Measurements from ENCODE around the gene UQCC2. TPM values are rescaled to one million over a fixed set of nuclear protein-coding genes. Genes with fewer than 3 reads are reported as not detected.

The UQCC2 gene
- total and polyA plus RNA-seq, 2 of the 4 experiments (the other 2 are of a cell fraction): 13.8 to 34.5 TPM

DNA sequence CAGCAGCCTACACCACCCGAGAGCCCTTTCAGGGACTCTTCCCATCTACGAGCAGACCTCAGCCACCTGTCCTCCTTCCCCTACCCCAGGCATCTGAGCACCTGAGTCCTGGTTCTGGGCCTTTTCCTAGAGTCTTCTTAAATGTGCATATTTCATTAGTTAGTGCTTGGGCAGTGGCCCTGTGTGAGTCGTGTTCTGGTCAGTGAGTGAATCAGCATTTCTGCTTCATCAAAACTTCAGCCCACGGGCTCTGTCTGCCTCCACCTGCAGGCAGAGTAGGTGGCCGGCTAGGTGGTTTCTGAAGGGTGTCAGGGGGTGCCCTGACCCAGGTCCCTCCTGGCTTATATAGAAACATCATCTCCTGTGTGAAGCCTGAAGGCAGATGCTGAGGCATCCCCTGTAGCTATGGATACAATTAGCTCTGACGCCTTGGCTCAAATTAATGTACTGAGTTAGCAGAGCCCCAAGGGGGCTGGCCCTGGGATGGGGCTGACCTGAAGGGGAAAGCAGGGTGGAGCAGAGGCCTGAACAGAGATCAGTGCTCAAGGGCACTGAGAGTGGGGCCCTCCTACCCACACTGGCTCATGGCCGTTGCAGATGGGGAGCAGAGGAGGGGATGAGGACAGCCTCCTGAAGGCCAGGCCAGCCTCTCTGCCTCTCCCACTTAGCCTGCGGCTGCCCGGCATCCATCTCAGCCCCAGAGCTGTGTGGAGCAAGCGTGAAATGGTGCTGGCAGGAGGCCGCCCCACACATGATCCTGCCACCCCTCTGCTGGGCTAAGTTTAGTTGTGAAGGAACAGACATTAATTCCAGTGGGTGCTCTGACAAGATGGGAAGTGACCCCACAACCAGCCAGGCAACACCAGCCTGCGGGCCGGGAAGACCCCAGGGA, 21.6 kb upstream of the UQCC2 start:
- no peaks in the 10 kb centered on the region for H3K9me1 ChIP-seq (ENCODE audit: insufficient read depth, low read length)
- H4K91ac ChIP-seq (ENCODE audit: insufficient read depth, low read depth, low read length): no peak overlapping the region
- H2BK20ac ChIP-seq (ENCODE audit: low read depth, low read length): no peak overlapping the region
- CTCF ChIA-PET: no interaction called here
- no peak overlapping the region for H2BK15ac ChIP-seq (ENCODE audit: low read depth, low read length)
- H3K4me2 ChIP-seq (ENCODE audit: low read depth, low read length): no peak overlapping the region
- peak; percentile 64 for ATAC-seq (ENCODE audit: low read depth)
- H2BK5ac ChIP-seq (ENCODE audit: low read depth, low read length, poor library complexity, severe bottlenecking): no peak overlapping the region
- no peak overlapping the region for H2AK9ac ChIP-seq (replicated peaks; ENCODE audit: low read depth, low read length, poor library complexity)
- no peak overlapping the region for H3K4ac ChIP-seq (ENCODE audit: low read depth, low read length)
- POLR2A ChIA-PET (ENCODE audit: unreplicated experiment): no interaction called here
- no peak overlapping the region for H2AFZ ChIP-seq (replicated peaks; ENCODE audit: low read length, poor library complexity)
- no peak overlapping the region for H3K56ac ChIP-seq (ENCODE audit: extremely low read depth, insufficient read depth, low read length)
- H3K79me1 ChIP-seq (ENCODE audit: low read depth in 1 of 2, low read length in 2 of 2): no peaks in the 10 kb centered on the region
- H3K4me1 ChIP-seq (ENCODE audit: control insufficient read depth, insufficient read depth, low read length): no peaks in the 10 kb centered on the region
- intact Hi-C loops (cut with micrococcal nuclease) (no loop called here), in situ Hi-C loops (cut with MboI; ENCODE audit: low sequenced_read_pairs) (no loop called here), dilution Hi-C loops (cut with HindIII; ENCODE audit: low sequenced_read_pairs, unreplicated experiment) (no loop called here)
- H3K27ac ChIP-seq (ENCODE audit: insufficient read depth, low read length): no peak overlapping the region
- H3K4me3 ChIP-seq (ENCODE audit: insufficient read depth, low read depth, low read length): no peak overlapping the region
- no peak overlapping the region for H2AK5ac ChIP-seq (ENCODE audit: low read depth, low read length)
- no peak overlapping the region for H3K9ac ChIP-seq (ENCODE audit: low read depth, low read length)
- no peak overlapping the region for H4K8ac ChIP-seq (ENCODE audit: low read depth in 2 of 2, low read length in 2 of 2)
- no peak overlapping the region for H2BK120ac ChIP-seq (ENCODE audit: low read depth, low read length)
- no peaks in the 10 kb centered on the region for H3K36me3 ChIP-seq (ENCODE audit: control insufficient read depth, insufficient read depth, low read length)
- H3K9me3 ChIP-seq (ENCODE audit: control insufficient read depth, insufficient read depth, low read length): no peaks in the 10 kb centered on the region
- no peak overlapping the region for H3K18ac ChIP-seq (ENCODE audit: low read depth, low read length)
- no peaks in the 10 kb centered on the region for H4K20me1 ChIP-seq (ENCODE audit: insufficient read depth, low read length)
- DNase-seq: peak; percentile 38
- no peak overlapping the region for H3K23ac ChIP-seq (ENCODE audit: low read depth, low read length)
- no TSS peak for BruUV-seq (replicated peaks)
- peaks cover 8% of the 10 kb centered on the region; the same call in 1 of the 2 replicates for H3K27me3 ChIP-seq (ENCODE audit: control insufficient read depth, insufficient read depth, low read length)
- TF ChIP-seq NFE2L2 (IDR thresholded peaks at IDR 0.05; ENCODE audit: low read depth, low read length) (peak; percentile 46; the same call in 1 of the 2 replicates), CHD1 (IDR thresholded peaks at IDR 0.05; ENCODE audit: low read depth, low read length) (no peak)
- H3K14ac ChIP-seq (replicated peaks; ENCODE audit: low read depth, low read length): no peak overlapping the region
- H4K5ac ChIP-seq (ENCODE audit: low read depth, low read length): no peak overlapping the region
- WGBS, 2 experiments (ENCODE audit: extremely low coverage in 2 of 2, insufficient read length in 1 of 2): no CpG with 5 or more reads among the region's 13 CpGs

Measured in IMR-90 (cell line).